ENCODE data around the gene ACY1.

GRCh38 chr3:51974277-51974962 is 8.9 kb upstream of the ACY1 start:
- TF ChIP-seq CTCF (IDR thresholded peaks at IDR 0.05; ENCODE audit: low read depth, low read length, poor library complexity, severe bottlenecking) (peak; percentile 53), EZH2phosphoT487 (IDR thresholded peaks at IDR 0.05; ENCODE audit: borderline replicate concordance, low read length) (no peak)
